HG02884 (cell line): ENCODE data around the gene SMARCC1.
"Not testable (repeated sequence)": the region's sequence is repeated elsewhere in the genome, so short reads cannot be mapped to it uniquely, and the experiment has no call there.

Source experiments
- ATAC-seq: cut with Tn5 transposase; IDR thresholded peaks from one replicate; pipeline ENCODE4 v1.9.1; 2021; ENCODE audit warnings: mild to moderate bottlenecking, moderate library complexity; ENCODE audit not compliant: unreplicated experiment

SMARCC1 gene

DNA sequence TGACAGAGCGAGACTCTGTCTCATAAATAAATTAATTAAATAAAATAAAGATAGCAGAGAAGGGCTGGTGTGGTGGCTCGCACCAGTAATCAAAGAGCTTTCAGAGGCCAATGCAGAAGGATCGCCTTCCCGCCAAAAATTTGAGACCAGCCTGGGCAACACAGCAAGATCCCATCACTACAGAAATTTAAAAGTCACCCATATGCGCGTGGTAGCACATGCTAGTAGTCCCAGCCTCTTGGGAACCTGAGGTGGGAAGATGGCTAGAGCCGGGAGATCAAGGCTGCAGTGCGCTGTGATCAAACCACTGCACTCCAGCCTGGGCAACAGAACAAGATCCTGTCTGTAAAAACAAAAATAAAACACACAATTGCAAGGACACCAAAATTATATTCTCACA is 9.6 kb downstream of the SMARCC1 start:
- ATAC-seq = no peak

DNA sequence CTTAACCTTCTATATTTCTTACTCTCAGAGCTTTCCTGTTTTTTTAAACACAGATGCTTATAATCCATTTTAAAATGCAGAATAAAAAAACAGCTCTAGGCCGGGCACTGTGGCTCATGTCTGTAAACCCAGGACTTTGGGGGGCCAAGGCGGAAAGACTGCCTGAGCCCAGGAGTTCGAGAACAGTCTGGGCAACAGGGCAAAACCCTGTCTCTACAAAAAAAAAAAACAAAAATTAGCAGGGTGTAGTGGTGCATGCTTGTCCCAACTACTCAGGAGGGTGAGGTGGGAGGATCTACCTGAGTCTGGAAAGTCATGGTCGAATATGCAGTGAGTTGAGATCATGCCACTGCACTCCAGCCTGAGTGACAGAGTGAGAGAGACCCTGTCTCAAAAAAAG is 15.5 kb downstream of the SMARCC1 start:
- no peak for ATAC-seq

DNA sequence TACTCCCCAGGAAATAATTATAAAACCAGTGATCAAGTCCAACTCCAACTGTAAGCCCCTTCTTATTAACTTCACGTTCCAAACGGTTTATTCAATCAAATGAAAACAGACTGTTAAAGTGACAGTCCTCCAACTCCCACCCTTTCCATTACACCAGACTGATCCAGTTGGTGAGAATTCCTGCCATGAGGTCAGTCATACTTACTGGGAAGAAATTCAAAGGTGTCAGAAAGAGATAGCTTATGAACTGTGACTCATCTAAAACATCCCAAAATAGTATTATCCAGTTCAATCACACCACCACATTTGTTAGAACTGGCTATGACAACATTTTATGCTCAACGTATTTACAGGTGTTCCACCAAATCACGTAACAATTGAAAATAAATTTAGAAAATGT is 19.5 kb downstream of the SMARCC1 start:
- no peak for ATAC-seq

DNA sequence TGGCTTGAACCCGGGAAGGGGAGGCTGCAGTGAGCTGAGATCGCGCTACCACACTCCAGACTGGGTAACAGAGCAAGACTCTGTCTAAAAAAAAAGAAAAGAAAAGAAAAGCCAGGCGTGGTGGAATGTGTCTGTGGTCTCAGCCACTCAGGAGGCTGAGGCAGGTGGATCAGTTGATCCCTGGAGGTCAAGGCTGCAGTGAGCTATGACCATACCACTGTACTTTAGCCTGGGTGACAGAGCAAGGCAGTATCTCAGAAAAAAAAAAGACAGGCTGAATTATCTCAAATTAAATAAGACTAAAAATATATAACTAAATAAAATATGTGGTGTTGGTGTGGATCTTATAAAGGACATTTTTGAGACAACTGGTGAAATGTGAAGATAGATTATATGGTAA is 20.6 kb downstream of the SMARCC1 start:
- ATAC-seq = no peak

DNA sequence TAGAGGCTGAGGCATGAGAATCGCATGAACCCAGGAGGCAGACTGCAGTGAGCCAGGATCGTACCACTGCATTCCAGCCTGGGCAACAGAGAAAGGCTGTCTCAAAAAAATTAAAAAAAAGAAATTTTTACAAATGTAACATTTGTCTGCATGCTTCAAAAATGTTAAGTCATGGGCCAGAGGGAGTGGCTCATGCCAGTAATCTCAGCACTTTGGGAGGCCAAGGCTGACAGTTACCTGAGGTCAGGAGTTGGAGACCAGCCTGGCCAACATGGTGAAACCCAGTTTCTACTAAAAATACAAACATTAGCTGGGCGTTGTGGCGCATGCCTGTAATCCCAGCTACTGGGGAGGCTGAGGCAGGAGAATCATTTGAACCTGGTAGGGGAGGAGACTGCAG is 21.5 kb downstream of the SMARCC1 start:
- not testable (repeated sequence) for ATAC-seq

DNA sequence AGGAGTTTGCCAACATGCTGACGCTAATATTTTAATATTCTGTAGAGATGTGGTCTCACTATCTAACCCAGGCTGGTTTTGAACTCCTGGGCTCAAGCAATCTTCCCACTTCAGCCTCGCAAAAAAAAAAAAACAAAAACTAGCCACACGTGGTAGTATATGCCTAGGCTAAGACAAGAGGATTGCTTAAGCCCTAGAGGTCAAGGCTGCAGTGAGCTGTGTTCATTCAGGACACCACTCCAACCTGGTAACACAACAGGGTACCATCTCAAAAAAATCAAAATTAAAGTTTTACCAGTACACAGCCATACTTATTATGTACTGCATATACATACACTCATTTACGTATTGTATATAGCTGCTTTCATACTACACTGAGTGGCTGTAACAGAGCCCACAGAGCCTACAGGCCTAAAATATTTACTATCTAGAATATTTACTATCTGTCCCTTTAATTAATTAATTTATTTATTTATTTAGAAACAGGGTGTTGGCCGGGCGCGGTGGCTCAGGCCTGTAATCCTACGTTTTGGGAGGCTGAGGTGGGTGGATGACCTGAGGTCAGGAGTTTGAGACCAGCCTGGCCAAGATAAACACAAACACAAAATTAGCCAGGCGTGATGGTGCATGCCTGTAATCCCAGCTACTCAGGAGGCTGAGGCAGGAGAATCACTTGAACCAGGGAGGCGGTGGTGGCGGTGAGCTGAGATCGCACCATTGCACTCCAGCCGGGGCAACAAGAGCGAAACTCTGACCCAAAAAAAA is 23.2 kb downstream of the SMARCC1 start:
- no peak for ATAC-seq

DNA sequence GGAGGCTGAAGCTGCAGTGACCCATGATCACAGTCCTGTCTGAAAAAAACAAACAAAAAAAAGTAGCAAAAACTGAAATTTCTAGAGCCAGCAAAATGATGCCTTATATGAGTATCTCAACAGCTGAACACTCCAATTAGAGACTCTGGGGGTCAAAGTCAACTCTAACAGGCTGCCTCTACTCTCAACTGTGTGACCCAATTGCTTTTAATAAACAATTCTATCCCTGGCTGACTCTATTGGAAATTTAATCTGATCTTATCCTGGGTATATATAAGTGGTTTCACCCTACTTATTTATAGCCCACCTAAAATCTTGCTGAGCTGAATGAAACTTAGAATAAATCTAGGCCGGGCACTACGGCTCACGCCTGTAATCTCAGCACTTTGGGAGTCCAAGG is 29.0 kb downstream of the SMARCC1 start:
- no peak for ATAC-seq

DNA sequence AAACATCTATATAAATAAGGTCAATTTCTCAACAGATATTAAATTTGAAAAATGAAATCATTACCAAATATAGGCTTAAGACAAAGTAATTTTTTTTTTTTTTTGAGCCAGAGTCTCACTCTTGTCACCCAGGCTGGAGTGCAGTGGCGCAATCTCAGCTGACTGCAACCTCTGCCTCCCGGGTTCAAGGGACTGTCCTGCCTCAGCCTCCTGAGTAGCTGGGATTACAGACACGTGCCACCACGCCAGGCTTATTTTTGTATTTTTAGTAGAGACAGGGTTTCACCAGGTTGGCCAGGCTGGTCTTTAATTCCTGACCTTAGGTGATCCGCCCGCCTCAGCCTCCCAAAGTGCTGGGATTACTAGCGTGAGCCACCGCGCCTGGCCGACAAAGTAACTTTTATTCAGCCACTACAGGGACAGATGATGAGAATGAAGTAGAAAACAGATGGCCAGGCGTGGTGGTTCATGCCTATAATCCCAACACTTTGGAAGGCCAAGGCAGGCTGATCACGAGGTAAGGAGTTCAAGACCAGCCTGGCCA is 30.8 kb downstream of the SMARCC1 start:
- ATAC-seq = not testable (repeated sequence)

DNA sequence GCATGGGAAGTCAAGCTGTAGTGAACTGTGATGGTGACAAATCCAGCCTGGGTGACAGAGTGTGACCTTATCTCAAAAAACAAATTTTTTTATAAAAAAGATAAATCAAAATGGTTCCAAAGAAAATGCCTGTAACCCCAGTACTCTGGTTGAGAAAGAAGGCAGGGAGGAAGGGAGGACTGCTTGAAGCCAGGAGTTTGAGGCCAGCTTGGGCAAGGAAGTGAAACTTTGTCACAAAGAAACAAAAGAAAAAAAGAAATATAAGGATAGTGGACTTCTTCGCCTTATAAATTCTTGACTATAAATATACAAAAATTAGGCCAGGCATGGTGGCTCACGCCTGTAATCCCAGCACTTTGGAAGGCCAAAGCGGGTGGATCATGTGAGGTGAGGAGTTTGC is 34.1 kb downstream of the SMARCC1 start:
- no peak for ATAC-seq

DNA sequence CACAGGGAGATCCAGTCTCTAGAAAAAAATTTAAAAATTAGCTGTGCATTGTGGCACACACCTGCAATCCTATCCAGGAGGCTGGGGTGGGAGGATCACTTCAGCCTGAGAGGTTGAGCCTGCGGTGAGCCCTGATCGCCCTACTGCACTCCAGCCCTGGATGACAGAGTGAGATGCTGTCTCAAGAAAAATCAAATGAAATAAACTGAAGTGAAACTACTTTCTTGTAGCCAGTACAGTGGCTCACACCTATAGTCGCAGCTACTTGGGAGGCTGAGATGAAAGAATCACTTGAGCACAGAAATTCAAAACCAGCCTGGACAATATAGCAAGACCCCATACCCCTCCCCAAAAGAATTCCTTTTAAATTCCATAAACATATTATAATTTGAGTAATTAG is 35.4 kb downstream of the SMARCC1 start:
- ATAC-seq = no peak

DNA sequence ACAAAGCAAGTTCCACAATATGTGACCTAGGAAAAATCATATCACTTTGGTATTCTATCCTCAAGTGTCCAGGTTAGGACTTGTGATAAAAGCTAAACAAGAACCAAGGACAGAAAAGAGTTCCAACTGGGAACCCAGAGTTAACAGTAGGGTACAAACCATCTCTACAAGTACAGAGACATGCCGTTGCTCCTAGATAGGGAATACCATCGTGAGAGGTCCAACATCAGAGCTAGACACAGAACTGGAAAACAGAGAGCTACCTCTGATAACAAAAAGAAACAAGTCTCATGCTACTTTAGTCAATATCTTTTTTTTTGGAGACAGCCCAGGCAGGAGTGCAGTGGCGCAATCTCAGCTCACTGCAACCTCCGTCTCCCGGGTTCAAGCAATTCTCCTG is 37.8 kb downstream of the SMARCC1 start:
- no peak for ATAC-seq

DNA sequence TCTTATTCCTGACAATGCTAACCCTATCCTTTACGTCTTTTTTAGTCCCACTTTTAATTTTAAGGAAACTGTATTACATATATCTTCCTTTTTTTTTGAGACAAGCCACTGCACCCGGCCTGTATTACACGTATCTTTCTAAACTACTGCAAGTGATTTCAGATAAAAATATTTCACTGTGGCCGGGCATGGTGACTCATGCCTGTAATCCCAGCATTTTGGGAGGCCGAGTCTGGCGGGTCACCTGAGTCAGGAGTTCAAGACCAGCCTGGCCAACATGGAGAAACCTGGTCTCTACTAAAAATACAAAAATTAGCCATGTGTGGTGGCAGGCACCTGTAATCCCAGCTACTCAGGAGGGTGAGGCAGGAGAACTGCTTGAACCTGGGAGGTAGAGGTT is 38.3 kb downstream of the SMARCC1 start:
- ATAC-seq = not testable (repeated sequence)

DNA sequence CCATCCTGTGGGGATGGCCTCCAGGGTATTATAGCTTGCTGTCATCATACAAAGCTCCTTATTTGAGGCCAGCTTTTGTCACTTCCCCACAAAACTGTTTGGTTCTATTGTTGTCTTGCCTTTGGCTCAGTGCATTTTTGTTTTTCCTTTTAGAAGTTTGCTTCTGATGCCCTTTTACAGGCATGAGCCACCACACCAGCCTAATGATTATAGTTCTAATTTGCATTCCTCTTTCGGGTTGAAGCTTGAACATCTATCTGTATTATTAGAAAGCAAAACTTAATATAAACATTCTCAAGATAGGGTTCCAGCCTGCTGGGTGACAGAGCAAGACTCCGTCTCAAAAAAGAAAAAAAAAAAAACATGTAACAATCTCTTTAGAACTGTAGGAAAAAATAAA is 39.8 kb downstream of the SMARCC1 start:
- no peak for ATAC-seq

DNA sequence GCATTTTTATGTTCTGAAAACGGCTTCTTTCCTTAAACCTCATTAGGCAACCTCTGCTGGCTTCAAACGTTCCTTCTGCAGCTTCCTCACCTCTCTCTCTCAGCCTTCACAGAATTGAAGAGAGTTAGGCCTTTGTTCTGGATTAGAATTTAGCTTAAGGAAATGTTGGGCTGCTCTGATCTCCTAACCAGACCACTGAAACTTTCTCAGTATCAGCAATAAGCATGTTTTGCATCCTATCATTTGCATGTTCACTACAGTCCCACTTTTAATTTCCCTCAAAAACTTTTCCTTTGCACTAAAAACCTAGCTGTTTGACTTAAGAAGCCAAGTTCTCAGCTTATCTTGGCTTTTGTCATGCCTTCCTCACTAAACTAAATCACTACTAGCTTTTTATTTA is 49.5 kb downstream of the SMARCC1 start:
- no peak for ATAC-seq

DNA sequence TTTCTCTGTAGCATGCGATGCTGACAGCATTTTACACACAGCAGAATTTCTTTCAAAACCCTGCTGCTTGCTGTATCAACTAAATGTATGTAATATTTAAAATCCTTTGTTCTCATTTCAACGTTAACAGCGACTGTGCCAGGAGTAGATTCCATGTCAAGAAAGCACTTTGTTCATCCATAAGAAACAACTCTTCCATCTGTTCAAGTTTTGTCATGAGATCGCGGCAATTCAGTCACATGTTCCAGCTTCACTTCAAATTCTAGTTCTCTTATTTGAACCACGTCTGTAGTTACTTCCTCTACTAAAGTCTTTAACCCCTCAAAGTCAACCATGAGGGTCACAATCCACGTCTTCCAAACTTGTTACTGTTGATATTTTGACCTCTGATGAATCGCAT is 50.6 kb downstream of the SMARCC1 start:
- no peak for ATAC-seq

DNA sequence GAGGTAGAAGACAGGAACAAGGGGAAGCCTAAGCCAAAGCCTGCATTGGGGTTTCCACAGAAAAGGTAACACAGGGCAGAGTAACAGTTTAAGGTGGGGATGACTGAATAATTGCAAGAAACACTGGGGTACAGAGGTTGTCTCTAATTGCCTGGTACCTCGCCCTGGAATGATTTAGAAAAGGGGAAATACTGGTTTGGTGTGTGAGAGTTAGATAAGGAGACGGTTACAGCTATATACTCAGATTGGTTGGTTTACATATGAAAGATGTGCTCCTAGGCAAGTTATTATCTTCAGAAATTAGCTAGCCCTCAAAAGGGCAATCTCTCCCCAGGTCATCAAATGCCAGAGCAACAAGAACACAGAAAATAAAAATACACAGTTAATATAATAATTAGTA is 58.8 kb downstream of the SMARCC1 start:
- ATAC-seq = no peak

DNA sequence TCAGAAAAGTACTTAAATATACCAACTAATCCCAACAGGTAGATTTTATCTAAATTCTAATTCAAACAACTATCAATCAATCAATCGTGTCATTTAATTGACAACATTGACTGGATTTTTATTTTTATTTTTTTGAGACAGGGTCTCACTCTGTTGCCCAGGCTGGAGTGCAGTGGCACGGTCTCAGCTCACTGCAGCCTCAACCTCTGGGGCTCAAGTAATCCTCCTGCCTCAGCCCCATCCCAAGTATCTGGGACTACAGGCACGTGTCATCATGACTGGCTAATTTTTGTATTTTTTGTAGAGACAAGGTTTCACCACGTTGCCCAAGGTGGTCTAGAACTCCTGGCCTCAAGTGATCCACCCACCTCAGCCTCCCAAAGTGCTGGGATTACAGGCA is 64.2 kb downstream of the SMARCC1 start:
- not testable (repeated sequence) for ATAC-seq

DNA sequence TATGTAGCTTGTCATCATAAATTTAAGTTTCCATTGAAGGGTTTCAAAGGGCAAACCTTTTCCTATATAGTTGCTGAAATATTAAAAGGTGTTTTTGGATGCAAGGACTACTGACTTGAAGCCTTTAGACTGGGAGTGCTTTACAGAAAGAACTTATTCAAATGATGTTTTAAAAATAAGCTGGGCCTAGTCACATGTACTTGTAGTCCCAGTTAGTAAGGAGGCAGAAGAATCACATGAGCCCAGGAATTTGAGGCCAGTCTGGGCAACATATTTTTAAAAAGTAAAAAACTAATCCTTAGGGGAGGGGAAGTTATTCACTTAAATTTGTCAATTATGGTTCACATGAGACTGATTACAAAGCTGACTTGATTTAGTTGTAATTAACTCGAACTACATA is 65.0 kb downstream of the SMARCC1 start:
- ATAC-seq = no peak

DNA sequence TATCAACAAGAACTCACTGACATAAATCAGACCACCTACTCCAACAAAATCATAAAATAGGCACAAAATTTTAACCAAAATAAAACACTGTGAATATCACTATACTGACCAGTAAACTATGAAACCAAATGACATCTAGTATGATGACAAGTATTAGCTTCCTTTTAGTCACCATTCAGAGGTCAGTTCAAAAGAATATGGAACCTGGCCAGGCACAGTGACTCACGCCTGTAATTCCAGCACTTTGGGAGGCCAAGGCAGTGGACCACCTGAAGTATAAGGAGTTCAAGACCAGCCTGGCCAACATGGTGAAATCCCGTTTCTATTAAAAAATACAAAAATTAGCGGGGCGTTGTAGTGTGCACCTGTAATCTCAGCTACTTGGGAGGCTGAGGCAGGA is 65.8 kb downstream of the SMARCC1 start:
- no peak for ATAC-seq

DNA sequence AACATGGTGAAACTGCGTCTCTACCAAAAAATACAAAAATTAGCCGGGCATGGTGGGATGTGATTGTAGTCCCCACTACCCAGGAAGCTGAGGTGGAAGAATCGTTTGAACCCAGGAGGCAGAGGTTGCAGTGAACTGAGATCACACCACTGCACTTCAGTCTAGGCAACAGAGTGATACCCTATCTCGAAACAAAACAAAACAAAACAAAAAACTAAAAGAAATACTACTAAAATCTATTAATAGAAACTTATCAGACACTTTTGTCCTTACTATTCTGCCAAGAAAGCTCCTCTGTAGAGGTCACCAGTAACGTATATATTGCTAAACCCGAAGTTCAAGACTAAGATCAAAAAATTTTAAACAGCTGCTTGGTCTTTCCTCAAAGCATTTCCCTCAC is 67.1 kb downstream of the SMARCC1 start:
- no peak for ATAC-seq

DNA sequence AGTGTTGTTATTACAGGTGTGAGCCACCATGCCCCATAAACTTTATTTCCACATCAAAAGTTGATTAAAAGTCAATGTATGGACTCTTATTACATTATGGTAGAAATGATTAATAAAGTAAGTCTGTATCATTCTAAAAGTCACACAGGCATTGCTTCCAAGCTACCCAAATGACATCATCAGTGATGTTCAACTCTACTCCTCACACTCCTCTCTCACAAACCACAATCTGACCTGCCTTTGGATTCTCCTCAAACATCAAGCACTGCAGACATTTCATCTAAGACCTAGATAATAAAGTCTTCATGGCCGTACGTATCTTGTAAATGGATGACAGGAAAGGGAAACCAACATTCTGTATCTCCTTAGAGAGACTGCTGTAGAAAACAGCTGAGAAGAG is 68.0 kb downstream of the SMARCC1 start:
- no peak for ATAC-seq

DNA sequence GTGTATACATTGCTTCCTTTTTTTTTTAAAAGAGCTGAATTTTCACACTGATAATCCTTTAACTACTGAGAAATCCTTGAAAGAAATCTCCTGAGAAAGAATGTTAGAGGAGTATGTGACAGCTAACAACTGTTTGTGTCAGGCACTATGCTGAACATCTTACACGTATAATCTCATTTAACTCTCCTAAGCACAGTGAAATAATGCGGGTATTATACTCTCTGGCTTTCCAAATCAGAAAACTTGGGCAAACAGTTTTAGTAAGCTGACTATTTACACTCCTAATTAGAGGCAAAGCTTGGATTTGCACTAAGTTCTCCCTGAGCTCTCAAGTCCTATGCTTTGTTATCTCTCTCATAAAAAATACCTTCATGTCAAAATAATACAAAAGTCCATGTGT is 69.3 kb downstream of the SMARCC1 start:
- ATAC-seq = no peak

DNA sequence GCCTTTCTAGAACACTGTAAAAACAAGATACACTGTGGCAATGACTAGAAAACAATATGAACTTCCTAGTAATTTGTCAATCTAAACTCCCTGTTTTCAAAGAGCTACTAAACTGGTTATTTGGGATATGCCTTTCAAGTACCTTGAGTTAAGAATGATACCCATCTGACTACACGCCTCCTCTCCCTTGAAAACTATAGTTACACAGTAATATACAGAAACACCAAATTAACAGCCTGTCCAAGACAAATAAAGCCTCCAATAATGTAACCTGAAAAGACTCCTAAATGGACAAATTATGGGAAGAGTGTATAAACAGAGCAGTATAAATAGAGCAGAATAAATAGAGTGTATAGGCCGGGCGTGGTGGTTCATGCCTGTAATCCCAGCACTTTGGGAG is 70.1 kb downstream of the SMARCC1 start:
- no peak for ATAC-seq
